ENCODE measurements around the gene CNDP1. TPM values are rescaled to one million over a fixed set of nuclear protein-coding genes. Genes with fewer than 3 reads are reported as not detected.

Gene CNDP1
- total RNA-seq, 1 donor from 2014 or later, result not detected

DNA sequence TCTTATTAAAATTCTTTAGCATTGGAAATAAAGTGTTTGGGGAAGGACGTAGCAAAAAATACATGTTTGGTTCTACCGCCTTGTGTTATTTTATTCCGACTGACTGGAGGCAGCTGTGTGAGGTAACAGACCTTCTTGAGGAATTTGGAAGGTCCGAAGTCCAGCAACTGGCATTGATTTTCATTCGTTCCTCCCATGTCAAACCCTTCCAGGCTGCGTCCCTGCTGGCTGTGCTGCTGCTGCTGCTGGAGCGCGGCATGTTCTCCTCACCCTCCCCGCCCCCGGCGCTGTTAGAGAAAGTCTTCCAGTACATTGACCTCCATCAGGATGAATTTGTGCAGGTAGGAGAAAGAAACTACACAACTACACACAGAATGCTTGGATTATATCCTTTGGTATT, 21.8 kb downstream of the CNDP1 start:
- Histone ChIP-seq H3K4me3 (ENCODE audit: insufficient read depth, low read depth, low read length) (no peak overlapping the region), H3K79me2 (ENCODE audit: insufficient read depth, low read length) (no peaks in the 10 kb centered on the region), H3K9ac (ENCODE audit: low read length) (no peak overlapping the region), H2AFZ (ENCODE audit: low read depth, low read length) (no peak overlapping the region), H3K4me1 (ENCODE audit: insufficient read depth, low read length) (no peaks in the 10 kb centered on the region), H4K20me1 (ENCODE audit: insufficient read depth, low read length) (no peaks in the 10 kb centered on the region), H3K9me3 (ENCODE audit: insufficient read depth, low read depth, low read length) (no peaks in the 10 kb centered on the region), H3K36me3 (ENCODE audit: insufficient read depth, low read length) (no peaks in the 10 kb centered on the region), H3K4me2 (ENCODE audit: low read length) (no peak overlapping the region), H3K27me3 (ENCODE audit: insufficient read depth, low read length) (peaks cover 3% of the 10 kb centered on the region), H3K27ac (ENCODE audit: low read depth, low read length) (no peak overlapping the region)
- no peaks in the 10 kb centered on the region for H3K4me1 Mint-ChIP-seq (ENCODE audit: low read depth, unreplicated experiment)
- H3K27ac Mint-ChIP-seq (ENCODE audit: unreplicated experiment), result no peak overlapping the region
- no peaks in the 10 kb centered on the region for H3K36me3 Mint-ChIP-seq (ENCODE audit: low read depth, unreplicated experiment)
- peaks cover 35% of the 10 kb centered on the region for H3K27me3 Mint-ChIP-seq (ENCODE audit: low read depth, unreplicated experiment)
- DNase-seq (ENCODE audit: low read depth) (no peak), FAIRE-seq (no peak)
- H3K9me3 Mint-ChIP-seq (ENCODE audit: unreplicated experiment), result no peaks in the 10 kb centered on the region
- H3K4me3 Mint-ChIP-seq (ENCODE audit: unreplicated experiment), result no peak overlapping the region
- no peak for TF ChIP-seq EZH2 (IDR thresholded peaks at IDR 0.05; ENCODE audit: insufficient read depth, low read length)
- TF ChIP-seq, protein P1, sequence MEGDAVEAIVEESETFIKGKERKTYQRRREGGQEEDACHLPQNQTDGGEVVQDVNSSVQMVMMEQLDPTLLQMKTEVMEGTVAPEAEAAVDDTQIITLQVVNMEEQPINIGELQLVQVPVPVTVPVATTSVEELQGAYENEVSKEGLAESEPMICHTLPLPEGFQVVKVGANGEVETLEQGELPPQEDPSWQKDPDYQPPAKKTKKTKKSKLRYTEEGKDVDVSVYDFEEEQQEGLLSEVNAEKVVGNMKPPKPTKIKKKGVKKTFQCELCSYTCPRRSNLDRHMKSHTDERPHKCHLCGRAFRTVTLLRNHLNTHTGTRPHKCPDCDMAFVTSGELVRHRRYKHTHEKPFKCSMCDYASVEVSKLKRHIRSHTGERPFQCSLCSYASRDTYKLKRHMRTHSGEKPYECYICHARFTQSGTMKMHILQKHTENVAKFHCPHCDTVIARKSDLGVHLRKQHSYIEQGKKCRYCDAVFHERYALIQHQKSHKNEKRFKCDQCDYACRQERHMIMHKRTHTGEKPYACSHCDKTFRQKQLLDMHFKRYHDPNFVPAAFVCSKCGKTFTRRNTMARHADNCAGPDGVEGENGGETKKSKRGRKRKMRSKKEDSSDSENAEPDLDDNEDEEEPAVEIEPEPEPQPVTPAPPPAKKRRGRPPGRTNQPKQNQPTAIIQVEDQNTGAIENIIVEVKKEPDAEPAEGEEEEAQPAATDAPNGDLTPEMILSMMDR (IDR thresholded peaks at IDR 0.05; ENCODE audit: insufficient read depth, low read depth, low read length), result no peak

DNA sequence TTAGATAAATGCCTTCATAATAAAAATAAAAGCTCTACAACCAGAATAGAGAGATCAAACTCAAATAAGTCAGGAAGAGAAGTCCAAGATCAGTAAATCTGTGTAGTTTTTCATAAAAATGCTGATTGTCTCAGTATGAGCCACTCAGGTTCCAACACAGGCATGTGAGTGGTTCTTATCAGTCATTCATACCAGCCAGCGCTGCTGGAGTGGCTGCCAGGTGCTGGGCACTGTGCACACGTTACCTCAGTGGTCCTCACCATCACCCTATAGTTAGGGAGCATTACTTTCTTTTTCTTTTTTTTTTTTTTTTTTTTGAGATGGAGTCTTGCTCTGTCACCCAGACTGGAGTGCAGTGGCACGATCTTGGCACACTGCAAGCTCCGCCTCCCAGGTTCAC, 23.8 kb downstream of the CNDP1 start:
- Histone ChIP-seq H3K4me1 (ENCODE audit: insufficient read depth, low read length) (no peaks in the 10 kb centered on the region), H3K4me2 (ENCODE audit: low read length) (no peak overlapping the region), H2AFZ (ENCODE audit: low read depth, low read length) (no peak overlapping the region), H3K79me2 (ENCODE audit: insufficient read depth, low read length) (no peaks in the 10 kb centered on the region), H3K9me3 (ENCODE audit: insufficient read depth, low read depth, low read length) (no peaks in the 10 kb centered on the region), H3K36me3 (ENCODE audit: insufficient read depth, low read length) (no peaks in the 10 kb centered on the region), H3K27ac (ENCODE audit: low read depth, low read length) (no peak overlapping the region), H3K9ac (ENCODE audit: low read length) (no peak overlapping the region), H4K20me1 (ENCODE audit: insufficient read depth, low read length) (no peaks in the 10 kb centered on the region), H3K27me3 (ENCODE audit: insufficient read depth, low read length) (peaks cover 3% of the 10 kb centered on the region), H3K4me3 (ENCODE audit: insufficient read depth, low read depth, low read length) (no peak overlapping the region)
- no peaks in the 10 kb centered on the region for H3K4me1 Mint-ChIP-seq (ENCODE audit: low read depth, unreplicated experiment)
- H3K36me3 Mint-ChIP-seq (ENCODE audit: low read depth, unreplicated experiment), result no peaks in the 10 kb centered on the region
- no peaks in the 10 kb centered on the region for H3K9me3 Mint-ChIP-seq (ENCODE audit: unreplicated experiment)
- FAIRE-seq, result no peak
- no peak for TF ChIP-seq EZH2 (IDR thresholded peaks at IDR 0.05; ENCODE audit: insufficient read depth, low read length)
- TF ChIP-seq, protein P1 (IDR thresholded peaks at IDR 0.05; ENCODE audit: insufficient read depth, low read depth, low read length), result no peak
- DNase-seq (ENCODE audit: low read depth), result no peak
- H3K27ac Mint-ChIP-seq (ENCODE audit: unreplicated experiment), result no peak overlapping the region
- peaks cover 35% of the 10 kb centered on the region for H3K27me3 Mint-ChIP-seq (ENCODE audit: low read depth, unreplicated experiment)
- no peak overlapping the region for H3K4me3 Mint-ChIP-seq (ENCODE audit: unreplicated experiment)

DNA sequence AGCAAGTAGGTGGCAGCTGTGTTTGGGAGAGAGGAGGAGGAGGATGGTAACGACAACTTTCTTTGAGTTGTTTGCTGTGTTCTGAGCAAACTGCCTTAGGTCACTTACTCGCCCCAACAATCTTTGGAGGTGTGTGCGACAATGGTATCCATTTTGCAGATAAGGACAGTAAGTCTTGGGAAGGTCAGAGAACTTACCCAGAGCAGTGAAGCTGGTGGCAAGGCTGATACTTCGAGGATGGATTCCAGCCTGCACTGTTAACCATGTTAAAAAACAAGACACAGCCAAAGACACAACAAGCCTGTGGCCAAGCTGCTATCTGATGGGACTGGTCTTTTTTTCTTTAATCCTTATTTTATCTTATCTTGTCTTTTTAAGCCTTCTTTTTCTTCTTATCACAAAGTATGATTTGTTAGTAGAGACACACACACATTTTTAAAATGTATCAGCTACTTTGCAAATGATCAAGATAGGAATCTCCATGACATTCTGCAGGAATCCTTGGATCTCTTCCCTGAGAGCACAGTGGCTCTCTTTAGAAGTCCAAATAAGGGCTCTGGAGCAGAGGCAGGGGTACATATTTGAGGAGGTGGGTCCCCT, 27.9 kb downstream of the CNDP1 start:
- Mint-ChIP-seq H3K27me3 (ENCODE audit: low read depth, unreplicated experiment) (peaks cover 18% of the 10 kb centered on the region), H3K4me3 (ENCODE audit: unreplicated experiment) (no peak overlapping the region), H3K27ac (ENCODE audit: unreplicated experiment) (no peak overlapping the region), H3K36me3 (ENCODE audit: low read depth, unreplicated experiment) (no peaks in the 10 kb centered on the region), H3K9me3 (ENCODE audit: unreplicated experiment) (peaks cover 20% of the 10 kb centered on the region), H3K4me1 (ENCODE audit: low read depth, unreplicated experiment) (no peaks in the 10 kb centered on the region)
- no peak overlapping the region for H3K4me2 ChIP-seq (ENCODE audit: low read length)
- FAIRE-seq (no peak), DNase-seq (ENCODE audit: low read depth) (no peak)
- no peaks in the 10 kb centered on the region for H3K4me1 ChIP-seq (ENCODE audit: insufficient read depth, low read length)
- H3K9me3 ChIP-seq (ENCODE audit: insufficient read depth, low read depth, low read length), result no peaks in the 10 kb centered on the region
- H3K27me3 ChIP-seq (ENCODE audit: insufficient read depth, low read length), result no peaks in the 10 kb centered on the region
- no peak overlapping the region for H3K27ac ChIP-seq (ENCODE audit: low read depth, low read length)
- TF ChIP-seq EZH2 (IDR thresholded peaks at IDR 0.05; ENCODE audit: insufficient read depth, low read length), result no peak
- TF ChIP-seq, protein P1 (IDR thresholded peaks at IDR 0.05; ENCODE audit: insufficient read depth, low read depth, low read length), result no peak
- H3K9ac ChIP-seq (ENCODE audit: low read length), result no peak overlapping the region
- H2AFZ ChIP-seq (ENCODE audit: low read depth, low read length), result no peak overlapping the region
- no peaks in the 10 kb centered on the region for H4K20me1 ChIP-seq (ENCODE audit: insufficient read depth, low read length)
- H3K4me3 ChIP-seq (ENCODE audit: insufficient read depth, low read depth, low read length), result no peak overlapping the region
- H3K79me2 ChIP-seq (ENCODE audit: insufficient read depth, low read length), result no peaks in the 10 kb centered on the region
- no peaks in the 10 kb centered on the region for H3K36me3 ChIP-seq (ENCODE audit: insufficient read depth, low read length)
